WI38 (cell line): ENCODE measurements around the gene PPARD.
A peak's percentile ranks its signal among the peaks of the same experiment; 100 is the strongest.

Experiments used
- H3K4me3 ChIP-seq: 2 replicates; pipeline ENCODE4 v1.5.1; 2011; ENCODE audit warnings: low read depth, mild to moderate bottlenecking, control low read depth, low read length
- CTCF ChIP-seq: IDR thresholded peaks from 2 replicates; pipeline ENCODE4 v1.5.1; 2012; ENCODE audit warnings: low read depth, mild to moderate bottlenecking, control low read depth, low read length

PPARD gene

DNA sequence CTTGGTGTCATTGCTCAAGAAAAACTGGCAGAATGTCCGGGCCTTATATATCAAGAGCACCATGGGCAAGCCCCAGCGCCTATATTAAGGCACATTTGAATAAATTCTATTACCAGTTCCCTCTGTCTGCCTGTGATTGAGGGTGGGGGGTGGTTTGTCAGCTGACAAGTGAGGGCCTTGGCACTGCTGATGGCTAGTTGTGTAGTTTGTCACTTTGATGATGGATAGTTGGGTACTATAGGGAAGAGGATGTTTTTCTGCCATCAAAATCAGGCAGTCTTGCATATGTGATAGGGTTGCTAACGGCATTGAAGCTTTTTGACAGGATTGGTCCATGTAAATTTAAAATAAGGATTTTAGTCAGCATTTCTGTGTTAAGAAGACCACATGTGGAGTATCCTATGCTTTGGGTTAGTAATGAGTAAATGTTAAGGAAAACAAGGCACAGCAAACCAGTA lies 128.3 kb downstream of the PPARD start:
- TF ChIP-seq CTCF: no peak
- peak overlapping the region; percentile 93 for H3K4me3 ChIP-seq

GRCh38 chr6:35471836-35472345 lies 129.5 kb downstream of the PPARD start:
- H3K4me3 ChIP-seq: no peak overlapping the region
- TF ChIP-seq CTCF: no peak

- no peak for TF ChIP-seq CTCF
- no peak overlapping the region for H3K4me3 ChIP-seq
Observed at GRCh38 chr6:35473075-35473849, 130.9 kb downstream of the PPARD start.

- no peak overlapping the region for H3K4me3 ChIP-seq
- no peak for TF ChIP-seq CTCF
Observed at GRCh38 chr6:35473850-35474130, 131.4 kb downstream of the PPARD start.

GRCh38 chr6:35474131-35474941 lies 132.0 kb downstream of the PPARD start:
- no peak for TF ChIP-seq CTCF
- no peak overlapping the region for H3K4me3 ChIP-seq

DNA sequence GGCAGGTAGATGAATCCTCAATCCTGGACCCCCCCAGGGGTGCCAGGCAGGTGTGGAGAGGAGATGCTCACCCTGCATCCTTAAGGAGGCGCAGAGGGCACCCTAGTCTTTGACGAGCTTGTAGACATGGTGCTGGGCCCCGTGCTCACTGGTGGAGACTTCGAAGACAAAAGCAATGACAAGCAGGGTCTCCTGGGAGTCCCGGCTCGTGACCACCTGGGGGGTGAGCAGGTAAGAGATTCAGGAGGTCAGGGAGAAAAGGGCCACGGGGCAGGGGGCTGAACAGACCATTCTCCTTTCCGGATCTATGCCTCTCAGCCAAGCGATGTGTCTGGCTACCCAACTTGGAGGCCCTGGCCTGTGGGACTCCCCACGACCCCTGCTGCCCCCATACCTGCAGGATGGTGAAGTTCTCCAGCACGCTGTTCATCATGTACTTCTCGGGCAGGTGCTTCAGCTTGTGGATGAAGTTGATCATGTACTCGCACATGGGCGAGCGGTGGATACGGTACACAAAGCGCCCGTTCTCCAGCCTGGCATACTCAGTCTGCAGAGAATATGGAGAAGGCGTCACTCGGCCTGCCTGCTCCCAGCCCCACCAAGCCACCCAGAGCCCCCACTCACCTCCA lies 132.7 kb downstream of the PPARD start:
- TF ChIP-seq CTCF: no peak
- no peak overlapping the region for H3K4me3 ChIP-seq
